Esophagus muscularis mucosa (tissue), 4 donors: ENCODE results near the gene TTC27. TPM values are rescaled to one million over a fixed set of nuclear protein-coding genes. Genes with fewer than 3 reads are reported as not detected.

Source experiments
- DNase-seq: peaks from one replicate; pipeline ENCODE4 v3.0.0-alpha.2; 2017; ENCODE audit errors: extremely low spot score
- H3K27ac ChIP-seq, 4 donors: fragments of 200-600 bp; sonication (generic); replicated peaks in 1 of 4; 1 replicate in 3 of 4; 2 replicates in 1 of 4; pipeline ENCODE4 v1.5.1; 2016 to 2019; ENCODE audit warnings: mild to moderate bottlenecking in 1 of 4
- H3K27me3 ChIP-seq, 4 donors: fragments of 200-600 bp; sonication (generic); one replicate each; pipeline versions ENCODE4 v1.5.1 to v1.6.0; 2016 to 2019
- H3K36me3 ChIP-seq, 4 donors: fragments of 200-600 bp; sonication (generic); one replicate each; pipeline ENCODE4 v1.5.1; 2016 to 2019
- H3K4me1 ChIP-seq, 4 donors: fragments of 200-600 bp; sonication (generic); one replicate each; pipeline ENCODE4 v1.5.1; 2016 to 2019
- H3K4me3 ChIP-seq, 4 donors: fragments of 200-600 bp; sonication (generic); 1 replicate in 2 of 4; 2 replicates in 2 of 4; pipeline ENCODE4 v1.5.1; 2016 to 2019; ENCODE audit warnings: mild to moderate bottlenecking in 4 of 4, moderate library complexity in 1 of 4
- H3K9me3 ChIP-seq, 4 donors: fragments of 200-600 bp; sonication (generic); 1 replicate in 3 of 4; 2 replicates in 1 of 4; pipeline ENCODE4 v1.5.1; 2016 to 2019
- CTCF ChIP-seq, 3 experiments: fragments of 200-600 bp in 2 of 3; fragments of 450-650 bp in 1 of 3; sonication (generic) in 2 of 3; IDR thresholded peaks; one replicate each; pipeline ENCODE4 v1.5.1; 2017 to 2019; ENCODE audit warnings: antibody characterized with exemption in 3 of 3, mild to moderate bottlenecking in 2 of 3, moderate library complexity in 1 of 3
- EP300 ChIP-seq: sonication (generic); formaldehyde crosslinking; IDR thresholded peaks from one replicate; pipeline ENCODE4 v1.6.1; 2017; ENCODE audit warnings: antibody characterized with exemption
- POLR2A ChIP-seq: fragments of 450-650 bp; IDR thresholded peaks from one replicate; pipeline ENCODE4 v1.6.1; 2017; ENCODE audit warnings: antibody characterized with exemption, moderate library complexity, mild to moderate bottlenecking, low read depth
- POLR2AphosphoS5 ChIP-seq, 2 donors: sonication (generic); formaldehyde crosslinking; IDR thresholded peaks; one replicate each; pipeline ENCODE4 v1.6.1; 2017; ENCODE audit warnings: antibody characterized with exemption in 2 of 2
- WGBS: methylation state at CpG from one replicate; pipeline ENCODE4 v1.1.5; 2018; 5-methylcytosine and 5-hydroxymethylcytosine counted together
- intact Hi-C: fragments of 100-400 bp; cut with DNase I; formaldehyde crosslinking; loops from one replicate; pipeline ENCODE4 v1.15.1; 2023
- total RNA-seq, 4 donors: library from RNA; depleted of rRNA; stranded (reverse); fragments of >200 nt; gene quantifications; one replicate each; pipeline versions ENCODE4 v1.1.0 to v1.2.1, GENCODE V29; 2016

The TTC27 gene
- total RNA-seq, 4 donors from 2014 or later = 9.8 to 13.7 (median 12.3) TPM

GRCh38 chr2:32788114-32788513 is 160.3 kb downstream of the TTC27 start:
- H3K27me3 ChIP-seq = no peaks in the 10 kb centered on the region
- DNase-seq = no peak
- H3K4me1 ChIP-seq = peaks cover 0 to 18% (median 3%) of the 10 kb centered on the region in 4 donors
- intact Hi-C loops = no loop called here
- H3K36me3 ChIP-seq = peaks cover 0 to 16% (median 0%) of the 10 kb centered on the region in 4 donors
- H3K27ac ChIP-seq = no peak overlapping the region
- no peak overlapping the region for H3K4me3 ChIP-seq
- H3K9me3 ChIP-seq = no peaks in the 10 kb centered on the region
- 49% methylated on average over 1 of the region's 1 CpG for WGBS
- TF ChIP-seq POLR2AphosphoS5 (IDR thresholded peaks at IDR 0.05) = no peak
- TF ChIP-seq POLR2A = no peak
- TF ChIP-seq CTCF (IDR thresholded peaks at IDR 0.05) = no peak
- TF ChIP-seq EP300 = no peak

- Histone ChIP-seq H3K4me3 (no peak overlapping the region), H3K4me1 (peaks cover 0 to 11% (median 3%) of the 10 kb centered on the region in 4 donors), H3K27me3 (no peaks in the 10 kb centered on the region), H3K36me3 (peaks cover 0 to 1% (median 0%) of the 10 kb centered on the region in 4 donors), H3K27ac (no peak overlapping the region), H3K9me3 (no peaks in the 10 kb centered on the region)
- whole genome bisulfite sequencing = 97% methylated on average over 1 of the region's 1 CpG
- intact Hi-C loops = no loop called here
- no peak for DNase-seq
- TF ChIP-seq POLR2AphosphoS5 (IDR thresholded peaks at IDR 0.05) (no peak), CTCF (IDR thresholded peaks at IDR 0.05) (no peak), EP300 (no peak), POLR2A (no peak)
Measured at GRCh38 chr2:32792416-32792815, 164.6 kb downstream of the TTC27 start.

- TF ChIP-seq CTCF (IDR thresholded peaks at IDR 0.05) (no peak), EP300 (no peak), POLR2AphosphoS5 (IDR thresholded peaks at IDR 0.05) (no peak), POLR2A (no peak)
- DNase-seq = no peak
- 74% methylated on average over 2 of the region's 2 CpGs for WGBS
- H3K9me3 ChIP-seq = no peaks in the 10 kb centered on the region
- intact Hi-C loops = no loop called here
- H3K4me1 ChIP-seq = no peaks in the 10 kb centered on the region
- H3K27me3 ChIP-seq = no peaks in the 10 kb centered on the region
- no peak overlapping the region for H3K27ac ChIP-seq
- H3K36me3 ChIP-seq = no peaks in the 10 kb centered on the region
- H3K4me3 ChIP-seq = no peak overlapping the region
Measured at GRCh38 chr2:32798829-32799228, 171.0 kb downstream of the TTC27 start.

- intact Hi-C loops = no loop called here
- Histone ChIP-seq H3K27me3 (no peaks in the 10 kb centered on the region), H3K9me3 (no peaks in the 10 kb centered on the region), H3K4me1 (no peaks in the 10 kb centered on the region), H3K36me3 (no peaks in the 10 kb centered on the region), H3K27ac (no peak overlapping the region), H3K4me3 (no peak overlapping the region)
- no peak for TF ChIP-seq POLR2A
- TF ChIP-seq EP300 = no peak
- TF ChIP-seq CTCF (IDR thresholded peaks at IDR 0.05) = no peak
- TF ChIP-seq POLR2AphosphoS5 (IDR thresholded peaks at IDR 0.05) = no peak
- DNase-seq = no peak
- WGBS = 97% methylated on average over 3 of the region's 3 CpGs
Measured at GRCh38 chr2:32801741-32802140, 173.9 kb downstream of the TTC27 start.

GRCh38 chr2:32802877-32803276 is 175.0 kb downstream of the TTC27 start:
- no peak overlapping the region for H3K4me3 ChIP-seq
- no peak overlapping the region for H3K27ac ChIP-seq
- WGBS = 97% methylated on average over 4 of the region's 4 CpGs
- no peaks in the 10 kb centered on the region for H3K36me3 ChIP-seq
- DNase-seq = no peak
- H3K9me3 ChIP-seq = no peaks in the 10 kb centered on the region
- no peaks in the 10 kb centered on the region for H3K27me3 ChIP-seq
- H3K4me1 ChIP-seq = no peaks in the 10 kb centered on the region
- TF ChIP-seq POLR2AphosphoS5 (IDR thresholded peaks at IDR 0.05) (no peak), EP300 (no peak)
- intact Hi-C loops = no loop called here
